Activated CD8-positive, alpha-beta memory T cell treated with anti-CD3 and anti-CD28 coated beads for 36 hours (primary cell): Measurements from ENCODE around the gene TMEM192. TPM values are rescaled to one million over a fixed set of nuclear protein-coding genes. Genes with fewer than 3 reads are reported as not detected.
"Not testable (repeated sequence)": the region's sequence is repeated elsewhere in the genome, so short reads cannot be mapped to it uniquely, and the experiment has no call there.

ENCODE experiments used
- CTCF ChIA-PET: fragments of 350-600 bp; sonication (Branson Sonifier 250); formaldehyde crosslinking; loops from one replicate; lab custom pipeline; 2021; ENCODE audit warnings: antibody characterized with exemption; lab: Charles Lee
- POLR2A ChIA-PET: fragments of 350-600 bp; sonication (Branson Sonifier 250); formaldehyde crosslinking; loops from one replicate; lab custom pipeline; 2021; ENCODE audit warnings: antibody characterized with exemption; lab: Charles Lee
- total RNA-seq, 2 experiments: library from RNA; stranded (reverse); gene quantifications; one replicate each; pipeline ENCODE4 v1.2.3, GENCODE V29; 2021

TMEM192 gene
- total RNA-seq, 2 experiments from 2014 or later: 16.1 TPM

DNA sequence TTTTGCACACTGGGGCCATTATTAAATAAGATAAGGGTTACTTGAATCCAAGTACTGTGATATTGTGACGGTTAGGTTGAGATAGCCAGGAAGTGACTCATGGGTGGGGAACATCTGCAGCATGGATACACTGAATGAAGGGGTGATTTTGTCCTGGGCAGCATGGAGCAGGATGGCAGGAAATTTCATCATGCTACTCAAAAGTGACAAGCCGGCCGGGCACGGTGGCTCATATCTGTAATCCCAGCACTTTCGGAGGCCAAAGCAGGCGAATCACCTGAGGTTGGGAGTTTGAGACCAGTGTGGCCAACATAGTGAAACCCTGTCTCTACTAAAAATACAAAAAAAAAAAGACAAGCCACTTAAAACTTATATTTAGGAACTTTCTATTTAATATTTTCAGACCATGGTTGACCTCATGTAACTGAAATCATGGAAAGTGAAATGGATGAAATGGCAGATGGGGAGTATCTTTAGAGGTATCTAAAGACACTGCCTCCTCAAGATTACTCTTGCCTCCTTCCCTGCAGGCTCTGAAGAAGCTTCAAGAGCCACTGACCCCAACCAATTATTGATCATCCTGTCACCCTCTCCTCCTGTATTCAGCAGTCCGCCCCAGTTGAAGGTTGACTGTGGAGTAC, 84.8 kb downstream of the TMEM192 start:
- ChIA-PET POLR2A (no interaction called here), CTCF (no interaction called here)

DNA sequence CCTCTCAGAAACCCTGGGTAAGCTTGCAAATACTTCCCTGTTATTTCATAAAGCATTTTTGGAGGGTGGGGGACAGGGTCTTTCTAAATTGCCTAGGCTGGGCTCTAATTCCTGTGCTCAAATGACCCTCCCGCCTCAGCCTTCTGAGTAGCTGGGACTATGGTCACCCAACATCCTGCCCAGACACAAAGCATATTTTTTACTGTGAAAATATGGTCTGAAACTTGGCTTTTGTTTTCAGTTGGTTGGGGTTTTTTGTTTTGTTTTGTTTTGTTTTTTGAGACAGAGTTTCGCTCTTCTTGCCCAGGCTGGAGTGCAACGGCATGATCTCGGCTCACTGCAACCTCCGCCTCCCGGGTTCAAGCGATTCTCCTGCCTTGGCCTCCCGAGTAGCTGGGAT, 86.9 kb downstream of the TMEM192 start:
- CTCF ChIA-PET, POLR2A ChIA-PET: not testable (repeated sequence)

Other genes with a start within 250 kb of the TMEM192 start
- gene APELA, start 235.7 kb downstream of the TMEM192 start, total RNA-seq: not detected
- 1 to 10 TPM; 2.4 to 2.9 TPM for gene TRIM61, start 135.2 kb downstream of the TMEM192 start, total RNA-seq
- gene TRIM60, start 80.9 kb downstream of the TMEM192 start, total RNA-seq: not detected
- gene TRIM75, start 59.0 kb downstream of the TMEM192 start, total RNA-seq: not detected
- 10 to 100 TPM; 25.3 to 27.0 TPM for gene KLHL2, start 94.7 kb upstream of the TMEM192 start, total RNA-seq
- 10 to 100 TPM; 38.2 to 40.7 TPM for gene MSMO1, start 214.8 kb upstream of the TMEM192 start, total RNA-seq